K562 (cell line): ENCODE data around the gene DOCK1. TPM values are rescaled to one million over a fixed set of nuclear protein-coding genes. Genes with fewer than 3 reads are reported as not detected.

ENCODE experiments used
- FOSL1 ChIP-seq: fragments of 200-800 bp; sonication (Bioruptor generic); conservative IDR thresholded peaks from 2 replicates; pipeline ENCODE4 v1.6.1; 2016; ENCODE audit warnings: missing genetic modification characterization, missing compliant biosample characterization
- HCFC1 ChIP-seq: IDR thresholded peaks from 2 replicates; pipeline ENCODE4 v1.6.1; 2012; ENCODE audit warnings: low read depth, low read length, improper control_type of control experiment
- HDAC3 ChIP-seq: fragments of 450-650 bp; IDR thresholded peaks from 2 replicates; pipeline ENCODE4 v1.6.1; 2018; ENCODE audit warnings: borderline replicate concordance, mild to moderate bottlenecking, moderate library complexity; ENCODE audit not compliant: partially characterized antibody
- NCOA6 ChIP-seq: fragments of 450-650 bp; IDR thresholded peaks from 2 replicates; pipeline ENCODE4 v1.6.1; 2017; ENCODE audit warnings: mild to moderate bottlenecking
- NFXL1 ChIP-seq: fragments of 450-650 bp; formaldehyde crosslinking; IDR thresholded peaks from 2 replicates; pipeline ENCODE4 v1.4.0; 2021; ENCODE audit warnings: mild to moderate bottlenecking
- SMAD3 ChIP-seq: fragments of 450-650 bp; formaldehyde crosslinking; conservative IDR thresholded peaks from 2 replicates; pipeline ENCODE4 v1.4.0; 2020; ENCODE audit warnings: mild to moderate bottlenecking
- SNIP1 ChIP-seq: fragments of 450-650 bp; IDR thresholded peaks from 2 replicates; pipeline ENCODE4 v1.7.1; 2017; ENCODE audit warnings: low read depth, mild to moderate bottlenecking
- SP1 ChIP-seq: sonication (generic); formaldehyde crosslinking; IDR thresholded peaks from 2 replicates; pipeline ENCODE4 v1.8.1; 2022; ENCODE audit warnings: mild to moderate bottlenecking, missing genetic modification reagents
- STAT5B ChIP-seq: fragments of 250-450 bp; sonication (Bioruptor Pico); IDR thresholded peaks from 2 replicates; pipeline ENCODE4 v1.8.0; 2021; ENCODE audit warnings: mild to moderate bottlenecking, inconsistent platforms
- UBTF ChIP-seq, 2 experiments: IDR thresholded peaks; 2 replicates each; pipeline ENCODE4 v1.6.1; 2012; ENCODE audit warnings: improper control_type of control experiment in 2 of 2, low read depth in 2 of 2, low read length in 2 of 2, borderline replicate concordance in 1 of 2
- ZNF217 ChIP-seq: sonication (generic); formaldehyde crosslinking; IDR thresholded peaks from 2 replicates; pipeline ENCODE4 v1.8.0; 2022; ENCODE audit warnings: mild to moderate bottlenecking, missing genetic modification reagents
- ZNF316 ChIP-seq: fragments of 450-650 bp; IDR thresholded peaks from 2 replicates; pipeline ENCODE4 v1.6.1; 2016
- polyA plus RNA-seq, 8 experiments: library from polyadenylated mRNA; depleted of rRNA in 4 of 8; stranded (reverse) in 5 of 8; unstranded in 3 of 8; fragments of >200 nt; fragmentation: Nextera tagmentation in 2 of 8; fragmentation: Illumina TruSeq in 1 of 8; extraction: Ambion mirVana in 2 of 8; extraction: Trizol in 1 of 8; gene quantifications; 2 replicates each; pipeline versions ENCODE4 v1.2.1 to v1.2.3, GENCODE V29; 2011 to 2014; ENCODE audit warnings: inconsistent platforms in 1 of 8, missing spikeins in 1 of 8
- total RNA-seq, 7 experiments: library from RNA; depleted of rRNA in 6 of 7; stranded (reverse); fragments of >200 nt in 6 of 7; fragmentation: Illumina TruSeq in 2 of 7; extraction: Trizol in 2 of 7; gene quantifications; 2 replicates each; pipeline versions ENCODE4 v1.2.1 to v1.2.3, GENCODE V29; 2011 to 2021; ENCODE audit warnings: low replicate concordance in 1 of 7

DOCK1 gene
- total and polyA plus RNA-seq, 9 of the 15 experiments (the other 6 are each of a cell fraction or from before 2014, with no cell fraction given), result 0.31 TPM; not detected in 8

- TF ChIP-seq UBTF (IDR thresholded peaks at IDR 0.05; ENCODE audit: borderline replicate concordance in 1 of 2, low read depth in 2 of 2, low read length in 2 of 2), result no peak
- TF ChIP-seq SNIP1, result no peak
- no peak for TF ChIP-seq STAT5B (CRISPR knock-in tag)
- TF ChIP-seq HDAC3, result no peak
- no peak for TF ChIP-seq HCFC1
- no peak for TF ChIP-seq NCOA6
- no peak for TF ChIP-seq SP1 (CRISPR knock-in tag)
- peak; percentile 35; the same call in 1 of the 2 replicates for TF ChIP-seq ZNF316
- no peak for TF ChIP-seq ZNF217 (CRISPR knock-in tag)
- TF ChIP-seq FOSL1, result peak; percentile 42; the same call in 1 of the 2 replicates
- TF ChIP-seq SMAD3 (CRISPR knock-in tag), result no peak
- TF ChIP-seq NFXL1 (CRISPR knock-in tag), result no peak
Observed at GRCh38 chr10:127148066-127148932, 243.1 kb downstream of the DOCK1 start (continued).
